H1 (cell line): ENCODE data around the gene AMBP. TPM values are rescaled to one million over a fixed set of nuclear protein-coding genes. Genes with fewer than 3 reads are reported as not detected.
A peak's percentile ranks its signal among the peaks of the same experiment; 100 is the strongest.

ENCODE experiments used
- CTCF ChIA-PET: fragments of 300-600 bp; sonication (Branson Sonifier 250); formaldehyde crosslinking; loops from one replicate; lab custom pipeline; 2021; ENCODE audit not compliant: partially characterized antibody; lab: Charles Lee
- POLR2A ChIA-PET: fragments of 300-600 bp; sonication (Branson Sonifier 250); formaldehyde crosslinking; loops from one replicate; lab custom pipeline; 2021; ENCODE audit warnings: inconsistent platforms; ENCODE audit not compliant: partially characterized antibody; lab: Charles Lee
- DNase-seq, 2 experiments: peaks; one replicate each; pipeline versions ENCODE4 v3.0.0 to v3.0.0-alpha.2; 2010 to 2022; ENCODE audit warnings: low spot score in 2 of 2, low read depth in 1 of 2, mixed read lengths in 1 of 2
- FAIRE-seq: peaks from 2 replicates; lab custom pipeline; 2011; peaks lifted over from hg19 to GRCh38; lab: Jason Lieb, UNC
- H2AFZ ChIP-seq: 2 replicates; pipeline ENCODE4 v1.8.1; 2012; ENCODE audit warnings: low read length, inconsistent platforms
- H2AK5ac ChIP-seq: 2 replicates; pipeline ENCODE4 v1.6.1; 2013; ENCODE audit warnings: low read depth, low read length
- H2BK120ac ChIP-seq: replicated peaks from 2 replicates; pipeline ENCODE3; 2013; ENCODE audit warnings: low read depth, low read length, inconsistent platforms
- H2BK12ac ChIP-seq: 2 replicates; pipeline ENCODE4 v1.6.1; 2013; ENCODE audit warnings: low read depth, low read length
- H2BK15ac ChIP-seq: 2 replicates; pipeline ENCODE4 v1.6.1; 2013; ENCODE audit warnings: low read length
- H2BK20ac ChIP-seq: 2 replicates; pipeline ENCODE4 v1.6.1; 2013; ENCODE audit warnings: low read length
- H2BK5ac ChIP-seq: 2 replicates; pipeline ENCODE4 v1.6.1; 2013; ENCODE audit warnings: low read depth, low read length
- H3K14ac ChIP-seq: 2 replicates; pipeline ENCODE4 v1.6.1; 2013; ENCODE audit warnings: inconsistent platforms; ENCODE audit not compliant: insufficient read length
- H3K18ac ChIP-seq: 2 replicates; pipeline ENCODE4 v1.6.1; 2013; ENCODE audit warnings: low read length; ENCODE audit errors: extremely low read depth
- H3K23ac ChIP-seq: 2 replicates; pipeline ENCODE4 v1.6.1; 2013; ENCODE audit warnings: inconsistent platforms; ENCODE audit not compliant: insufficient read length
- H3K23me2 ChIP-seq: 2 replicates; pipeline ENCODE4 v1.6.1; 2013; ENCODE audit warnings: low read depth, low read length
- H3K27ac ChIP-seq: 2 replicates; pipeline ENCODE4 v1.6.1; 2011; ENCODE audit warnings: low read depth, low read length, inconsistent platforms
- H3K27me3 ChIP-seq, 4 experiments: replicated peaks in 1 of 4; 1 replicate in 1 of 4; 2 replicates in 3 of 4; pipeline versions ENCODE4 v1.6.1 to v1.8.1; 2011 to 2013; ENCODE audit warnings: low read length in 3 of 4, mild to moderate bottlenecking in 3 of 4, inconsistent platforms in 2 of 4, mixed read lengths in 2 of 4, moderate library complexity in 1 of 4; ENCODE audit not compliant: control insufficient read depth in 3 of 4, insufficient read depth in 3 of 4; ENCODE audit errors: extremely low read depth in 1 of 4
- H3K36me3 ChIP-seq, 4 experiments: 2 replicates each; pipeline versions ENCODE4 v1.6.1 to v1.8.1; 2011 to 2013; ENCODE audit warnings: mild to moderate bottlenecking in 4 of 4, low read length in 3 of 4, moderate library complexity in 2 of 4, control low read depth in 1 of 4, inconsistent platforms in 1 of 4; ENCODE audit not compliant: insufficient read depth in 4 of 4, control insufficient read depth in 2 of 4
- H3K4ac ChIP-seq: replicated peaks from 2 replicates; pipeline ENCODE3; 2013; ENCODE audit warnings: low read length, low read depth, mixed read lengths, inconsistent platforms; ENCODE audit not compliant: insufficient read length
- H3K4me1 ChIP-seq, 4 experiments: replicated peaks in 1 of 4; 1 replicate in 1 of 4; 2 replicates in 3 of 4; pipeline versions ENCODE4 v1.6.1 to v1.8.1; 2011 to 2013; ENCODE audit warnings: low read length in 3 of 4, inconsistent platforms in 2 of 4, mixed read lengths in 1 of 4; ENCODE audit not compliant: insufficient read depth in 4 of 4, control insufficient read depth in 3 of 4
- H3K4me2 ChIP-seq, 2 experiments: 2 replicates each; pipeline versions ENCODE4 v1.6.1 to v1.8.1; 2011 to 2013; ENCODE audit warnings: low read depth in 2 of 2, low read length in 2 of 2, control low read depth in 1 of 2, inconsistent platforms in 1 of 2, mild to moderate bottlenecking in 1 of 2; ENCODE audit not compliant: insufficient read depth in 1 of 2
- H3K4me3 ChIP-seq, 4 experiments: fragments of 200-600, 300-600 bp in 1 of 4; sonication (generic), shearing (Covaris generic), sonication (Bioruptor Twin) in 1 of 4; 2 replicates each; pipeline versions ENCODE4 v1.5.1 to v1.8.1; 2011 to 2016; ENCODE audit warnings: low read length in 4 of 4, low read depth in 3 of 4, control low read depth in 2 of 4, inconsistent platforms in 2 of 4, mild to moderate bottlenecking in 2 of 4, mixed read lengths in 1 of 4, moderate library complexity in 1 of 4; ENCODE audit not compliant: insufficient read depth in 2 of 4; ENCODE audit errors: extremely low read depth in 1 of 4
- H3K56ac ChIP-seq: replicated peaks from 2 replicates; pipeline ENCODE3; 2013; ENCODE audit warnings: low read depth, mild to moderate bottlenecking, mixed read lengths, low read length, inconsistent platforms; ENCODE audit not compliant: insufficient read length
- H3K79me1 ChIP-seq: 2 replicates; pipeline ENCODE4 v1.6.1; 2013; ENCODE audit warnings: low read depth, low read length, control low read depth
- H3K79me2 ChIP-seq, 2 experiments: 2 replicates each; pipeline versions ENCODE4 v1.6.1 to v1.8.1; 2012 to 2013; ENCODE audit warnings: low read length in 2 of 2, mild to moderate bottlenecking in 2 of 2, inconsistent platforms in 1 of 2; ENCODE audit not compliant: insufficient read depth in 2 of 2, control insufficient read depth in 1 of 2
- H3K9ac ChIP-seq, 4 experiments: replicated peaks in 1 of 4; 1 replicate in 1 of 4; 2 replicates in 3 of 4; pipeline versions ENCODE4 v1.6.1 to v1.8.1; 2011 to 2013; ENCODE audit warnings: low read depth in 3 of 4, low read length in 3 of 4, control low read depth in 2 of 4, mild to moderate bottlenecking in 2 of 4, moderate library complexity in 2 of 4, inconsistent platforms in 1 of 4; ENCODE audit errors: extremely low read depth in 1 of 4
- H3K9me3 ChIP-seq, 2 experiments: 2 replicates each; pipeline versions ENCODE4 v1.6.1 to v1.8.1; 2012 to 2013; ENCODE audit warnings: mild to moderate bottlenecking in 2 of 2, moderate library complexity in 2 of 2, control low read depth in 1 of 2, inconsistent platforms in 1 of 2, low read depth in 1 of 2, low read length in 1 of 2, mixed read lengths in 1 of 2; ENCODE audit not compliant: insufficient read depth in 2 of 2
- H4K20me1 ChIP-seq, 2 experiments: replicated peaks in 1 of 2; 2 replicates each; pipeline versions ENCODE3 to v1.8.1; 2011 to 2013; ENCODE audit warnings: inconsistent platforms in 2 of 2, low read length in 2 of 2, mild to moderate bottlenecking in 1 of 2; ENCODE audit not compliant: insufficient read depth in 2 of 2, control insufficient read depth in 1 of 2
- H4K5ac ChIP-seq: 2 replicates; pipeline ENCODE4 v1.6.1; 2013; ENCODE audit warnings: low read length, low read depth, mixed read lengths, inconsistent platforms; ENCODE audit not compliant: insufficient read length
- H4K8ac ChIP-seq: 2 replicates; pipeline ENCODE4 v1.8.0; 2013; ENCODE audit warnings: mild to moderate bottlenecking, moderate library complexity, low read length, inconsistent platforms; ENCODE audit not compliant: insufficient read depth; ENCODE audit errors: extremely low read depth
- H4K91ac ChIP-seq: replicated peaks from 2 replicates; pipeline ENCODE3; 2013; ENCODE audit warnings: low read length, mixed read lengths, inconsistent platforms; ENCODE audit not compliant: insufficient read length
- GTF2F1 ChIP-seq: IDR thresholded peaks from 2 replicates; pipeline ENCODE4 v1.6.1; 2012; ENCODE audit warnings: low read depth, low read length, improper control_type of control experiment, borderline replicate concordance
- SAP30 ChIP-seq: fragments of 300-600 bp; sonication (generic); IDR thresholded peaks from 2 replicates; pipeline ENCODE4 v1.7.1; 2012; ENCODE audit warnings: low read length, moderate library complexity, mild to moderate bottlenecking, inconsistent platforms; ENCODE audit not compliant: insufficient read depth, insufficient replicate concordance
- WGBS, 2 experiments: shearing (Covaris generic) in 1 of 2; methylation state at CpG; one replicate each; pipeline versions ENCODE4 v1.1.6 to v1.1.7; 2013 to 2015; ENCODE audit warnings: low lambda C conversion rate in 2 of 2, mixed read lengths in 2 of 2, inconsistent platforms in 1 of 2, low coverage in 1 of 2, missing lambda C conversion rate in 1 of 2; ENCODE audit not compliant: insufficient replicate concordance in 2 of 2, insufficient coverage in 1 of 2, insufficient read length in 1 of 2; ENCODE audit errors: extremely low coverage in 1 of 2, missing lambda C conversion rate in 1 of 2; 5-methylcytosine and 5-hydroxymethylcytosine counted together
- polyA plus RNA-seq, 7 experiments: library from polyadenylated mRNA; depleted of rRNA in 3 of 7; stranded (reverse) in 5 of 7; unstranded in 2 of 7; fragments of >200 nt in 5 of 7; fragments of 200-250 nt in 2 of 7; gene quantifications; 1 replicate in 5 of 7; 2 replicates in 1 of 7; 4 replicates in 1 of 7; pipeline versions ENCODE4 v1.2.1 to v1.2.3, GENCODE V29; 2011 to 2013; ENCODE audit warnings: missing spikeins in 2 of 7, mixed read lengths in 2 of 7
- total RNA-seq: library from RNA; stranded (reverse); fragmentation: NEBNext Ultra II Directional; extraction: Animal tissue kit (Norgen Biotek cat#: 25700); gene quantifications from 2 replicates; pipeline ENCODE4 v1.2.1, GENCODE V29; 2021

Gene AMBP
- total and polyA plus RNA-seq, 2 of the 8 experiments (the other 6 are each of a cell fraction or from before 2014, with no cell fraction given): 3.0 to 4.0 TPM

- Histone ChIP-seq H2BK12ac (no peak overlapping the region), H3K4me2 (no peak overlapping the region), H2AFZ (no peak overlapping the region), H2BK5ac (no peak overlapping the region), H3K4me1 (no peaks in the 10 kb centered on the region), H2BK15ac (no peak overlapping the region), H3K27me3 (no peaks in the 10 kb centered on the region), H4K20me1 (peaks cover 0 to 2% of the 10 kb centered on the region in 2 experiments), H3K9me3 (peaks cover 0 to 6% of the 10 kb centered on the region in 2 experiments; a peak in 1 of 4 replicates), H2BK120ac (no peak overlapping the region), H3K36me3 (peaks cover 0 to 14% (median 4%) of the 10 kb centered on the region in 4 experiments; a peak in 4 of 8 replicates), H3K4me3 (no peak overlapping the region), H2AK5ac (no peak overlapping the region), H4K8ac (no peak overlapping the region), H3K23me2 (no peaks in the 10 kb centered on the region), H3K23ac (no peak overlapping the region), H4K5ac (no peak overlapping the region), H3K56ac (no peak overlapping the region), H3K18ac (no peak overlapping the region), H3K79me1 (peaks cover 2% of the 10 kb centered on the region; the same call in 1 of the 2 replicates), H3K79me2 (no peaks in the 10 kb centered on the region), H3K14ac (no peak overlapping the region), H4K91ac (no peak overlapping the region), H3K4ac (no peak overlapping the region), H3K27ac (no peak overlapping the region), H2BK20ac (no peak overlapping the region), H3K9ac (no peak overlapping the region; a peak in 1 of 7 replicates)
- CTCF ChIA-PET: interaction anchor here (0.9 to 3.5 kb wide), 5 partner anchors 9 to 332 kb away, joined by 3 to 11 read pairs (median 3); no protein-coding TSS in a partner anchor
- no peak for TF ChIP-seq GTF2F1
- TF ChIP-seq SAP30: no peak
- FAIRE-seq (no peak), DNase-seq (peak in 1 of 2 experiments; percentile 20)
- POLR2A ChIA-PET: interaction anchor here (0.8 kb wide), 1 partner anchor 13 kb away, joined by 3 read pairs; no protein-coding TSS in a partner anchor
- WGBS, 2 experiments: 89% methylated on average over 3 of the region's 3 CpGs; no CpG with 5 or more reads in 1 of the 2 experiments
Measured at GRCh38 chr9:114025196-114025753, 52.8 kb downstream of the AMBP start.
